HG03196 (cell line): ENCODE measurements around the gene LDLRAD4.

Source experiments
- ATAC-seq: cut with Tn5 transposase; IDR thresholded peaks from one replicate; pipeline ENCODE4 v1.9.1; 2021; ENCODE audit not compliant: unreplicated experiment

LDLRAD4 gene

DNA sequence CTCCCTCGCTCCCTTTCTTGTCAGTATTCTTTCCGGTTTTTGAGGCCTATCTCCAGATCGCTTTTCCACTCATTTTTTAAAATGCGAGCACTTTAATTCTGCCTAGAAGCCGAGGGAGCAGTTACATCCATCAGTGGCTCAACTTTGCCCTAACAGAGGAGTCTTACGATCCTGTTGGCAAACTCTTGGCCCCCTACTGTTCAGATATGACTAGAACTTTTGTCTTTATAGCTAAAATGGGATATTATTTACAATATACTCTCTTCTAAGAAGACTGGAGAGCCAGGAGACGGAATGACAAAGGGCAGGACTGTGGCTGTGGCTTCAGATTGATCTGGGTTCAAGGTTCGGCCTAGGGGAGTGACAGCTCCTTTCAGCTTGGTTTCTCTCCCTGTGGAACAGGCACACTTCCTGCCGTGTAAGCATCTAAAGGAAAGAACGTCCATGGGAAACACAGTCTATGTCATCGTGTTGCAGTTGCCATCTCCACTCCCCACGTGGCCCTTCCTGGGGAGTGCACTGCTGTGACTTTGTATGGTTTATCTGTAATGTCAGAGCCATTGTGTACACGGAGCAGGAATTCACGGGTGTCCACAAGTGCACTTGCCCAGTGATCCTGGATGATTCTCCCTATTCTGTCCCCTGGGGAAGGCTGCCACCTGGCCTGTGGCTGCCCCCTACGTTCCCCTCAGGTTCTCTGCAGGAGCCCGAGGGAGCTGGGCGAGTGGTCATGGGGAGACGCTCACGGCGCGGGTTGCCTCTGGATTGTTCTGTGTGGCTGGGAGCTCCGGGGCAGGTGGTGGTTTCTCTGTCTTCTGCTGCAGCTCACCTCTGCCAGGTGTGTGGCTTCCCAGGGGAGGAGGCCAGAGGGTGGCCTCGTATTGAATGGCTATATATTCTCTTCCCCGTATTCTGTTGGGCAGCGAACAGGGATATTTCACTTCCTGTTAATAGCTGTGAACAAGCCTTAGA lies 222.0 kb downstream of the LDLRAD4 start:
- ATAC-seq, result no peak

DNA sequence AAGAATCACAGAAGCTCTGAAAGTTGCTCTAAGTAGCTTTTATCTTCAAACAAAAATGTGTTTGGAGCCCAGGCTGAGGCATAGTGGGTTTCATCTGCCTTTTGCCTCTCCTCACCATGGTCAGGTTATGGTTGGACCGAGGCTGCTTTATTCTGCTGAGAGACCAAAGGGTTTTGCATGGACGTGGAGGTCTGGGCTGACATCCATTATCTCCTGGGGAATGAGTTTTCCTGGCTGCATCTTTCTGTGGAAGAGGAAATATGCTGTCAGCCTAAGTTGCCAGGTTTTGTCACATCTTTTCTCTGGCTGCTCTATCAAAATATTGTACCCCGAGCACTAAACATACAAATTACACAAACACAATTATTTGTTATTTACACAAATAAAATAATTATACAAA lies 223.2 kb downstream of the LDLRAD4 start:
- no peak for ATAC-seq

DNA sequence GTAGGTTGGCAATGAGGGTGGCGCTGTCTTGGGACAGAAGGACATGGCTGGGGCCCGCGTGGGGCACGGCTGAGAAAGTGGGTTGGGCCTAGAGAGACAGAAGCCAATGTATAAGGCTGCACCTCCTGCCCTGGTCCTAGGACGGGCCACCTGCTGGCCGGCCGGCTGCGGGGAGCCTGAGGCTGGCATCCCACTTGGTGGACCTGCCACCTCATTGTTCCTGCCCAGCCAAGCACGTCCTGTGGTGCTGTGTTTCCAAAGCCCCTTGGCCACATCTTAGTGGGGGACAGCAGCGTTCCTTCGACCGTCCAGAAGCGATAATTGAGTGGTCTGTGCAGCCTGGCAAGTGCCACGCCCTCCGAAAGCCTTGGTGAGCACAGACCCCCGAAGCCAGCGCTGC lies 223.9 kb downstream of the LDLRAD4 start:
- ATAC-seq, result no peak

DNA sequence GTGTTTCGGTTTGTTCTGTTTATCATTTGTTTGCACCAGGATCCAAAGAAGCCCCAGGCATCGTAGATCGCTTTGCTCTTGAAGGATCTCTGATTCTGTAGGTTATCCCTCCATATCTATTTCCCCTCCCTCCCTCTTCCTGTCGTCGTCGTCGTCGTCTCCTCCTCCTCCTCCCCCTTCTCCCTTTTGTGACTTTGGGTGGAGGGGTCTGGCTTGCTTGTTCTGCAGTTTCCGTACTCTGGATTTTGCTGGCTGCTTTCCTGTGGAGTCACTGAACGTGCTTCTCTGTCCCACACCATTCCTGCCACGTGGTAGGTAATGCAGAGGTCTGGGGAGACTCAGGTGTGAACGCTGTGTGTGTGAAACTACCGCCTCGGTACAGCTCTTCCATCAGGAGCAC lies 225.0 kb downstream of the LDLRAD4 start:
- no peak for ATAC-seq

DNA sequence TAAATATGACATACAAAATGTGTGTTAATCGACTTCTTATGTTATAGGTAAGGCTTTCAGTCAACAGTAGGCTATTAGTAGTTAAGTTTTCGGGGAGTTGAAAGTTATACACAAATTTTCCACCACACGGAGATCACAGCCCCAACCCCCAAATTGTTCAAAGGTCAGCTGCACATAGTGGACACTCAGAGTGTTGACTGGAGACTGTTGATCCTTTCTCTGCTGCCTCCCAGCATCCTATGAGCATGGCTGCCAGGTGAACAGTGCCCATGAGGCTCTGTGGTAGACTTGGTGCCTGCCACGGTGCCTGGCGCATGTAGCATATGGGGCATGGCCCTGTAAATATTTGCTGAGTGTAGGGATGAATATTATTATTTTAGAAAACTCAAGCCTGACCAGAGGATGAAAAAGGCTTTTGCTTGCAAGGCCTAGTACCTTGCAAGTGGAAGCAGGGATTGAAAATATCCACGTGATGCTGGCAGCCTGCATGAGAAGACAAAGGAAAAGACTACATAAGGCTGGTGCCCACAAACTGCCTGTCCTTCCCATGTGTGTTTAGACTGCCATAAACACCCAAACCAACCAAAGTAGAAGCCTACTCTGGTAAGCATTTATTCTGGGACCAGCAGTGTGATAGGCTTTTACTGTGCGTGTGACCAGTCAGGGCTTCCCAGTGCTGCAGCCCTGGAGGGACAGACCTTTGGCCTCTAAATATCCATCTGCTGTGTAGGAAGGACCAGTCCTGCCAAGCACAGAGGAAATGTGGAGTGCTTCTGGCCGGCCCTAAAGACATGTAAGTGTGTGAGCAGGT lies 226.1 kb downstream of the LDLRAD4 start:
- ATAC-seq, result no peak

DNA sequence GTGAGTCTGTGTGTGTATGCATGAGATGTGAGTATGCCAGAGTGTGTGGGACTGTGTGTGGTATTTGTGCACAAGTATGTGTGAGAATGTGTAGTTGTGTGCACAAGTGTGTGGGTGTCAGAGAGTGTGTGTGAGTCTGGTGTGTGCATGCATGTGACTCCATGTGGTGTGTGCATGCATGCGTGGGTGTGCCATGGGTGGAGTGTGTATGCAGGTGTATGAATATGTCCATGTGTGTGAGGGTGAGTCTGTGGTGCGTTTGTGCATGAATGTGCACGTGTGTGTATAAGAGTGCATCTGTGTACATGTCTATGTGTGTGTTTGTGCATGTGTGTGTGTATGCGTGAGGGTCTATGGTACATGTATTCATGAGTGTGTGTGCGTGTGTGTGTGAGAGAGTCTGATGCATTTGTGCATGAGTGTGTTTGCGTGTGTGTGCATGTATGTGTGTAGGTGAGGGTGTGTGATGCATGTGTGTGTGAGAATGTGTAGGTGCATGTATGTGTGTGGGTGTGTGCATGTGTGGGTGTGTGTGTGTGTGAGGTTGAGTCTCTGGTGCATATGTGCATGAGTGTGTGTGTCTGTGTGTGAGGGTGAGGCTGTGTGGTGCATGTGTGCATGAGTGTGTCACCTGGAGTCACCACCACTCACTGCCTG lies 226.8 kb downstream of the LDLRAD4 start:
- ATAC-seq, result no peak

DNA sequence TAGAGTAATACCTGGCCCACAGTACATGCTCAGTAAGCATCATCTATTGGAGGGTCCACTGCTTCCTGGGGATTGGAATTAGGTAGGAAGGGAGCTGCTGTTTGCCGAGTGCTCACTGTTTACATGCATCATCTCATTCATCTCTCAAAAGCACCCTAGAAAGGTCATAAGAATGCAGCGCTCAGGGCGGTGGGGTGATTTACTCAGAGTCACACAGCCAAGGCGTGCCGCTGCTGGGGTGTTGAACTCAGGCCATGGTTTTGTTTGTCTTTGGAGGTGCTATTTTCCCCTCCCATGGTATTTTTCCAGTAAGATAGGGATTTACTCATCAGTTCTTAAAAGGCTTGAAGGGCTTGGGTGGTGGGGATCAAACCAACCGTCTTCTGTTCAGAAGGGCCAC lies 227.5 kb downstream of the LDLRAD4 start:
- ATAC-seq, result no peak

DNA sequence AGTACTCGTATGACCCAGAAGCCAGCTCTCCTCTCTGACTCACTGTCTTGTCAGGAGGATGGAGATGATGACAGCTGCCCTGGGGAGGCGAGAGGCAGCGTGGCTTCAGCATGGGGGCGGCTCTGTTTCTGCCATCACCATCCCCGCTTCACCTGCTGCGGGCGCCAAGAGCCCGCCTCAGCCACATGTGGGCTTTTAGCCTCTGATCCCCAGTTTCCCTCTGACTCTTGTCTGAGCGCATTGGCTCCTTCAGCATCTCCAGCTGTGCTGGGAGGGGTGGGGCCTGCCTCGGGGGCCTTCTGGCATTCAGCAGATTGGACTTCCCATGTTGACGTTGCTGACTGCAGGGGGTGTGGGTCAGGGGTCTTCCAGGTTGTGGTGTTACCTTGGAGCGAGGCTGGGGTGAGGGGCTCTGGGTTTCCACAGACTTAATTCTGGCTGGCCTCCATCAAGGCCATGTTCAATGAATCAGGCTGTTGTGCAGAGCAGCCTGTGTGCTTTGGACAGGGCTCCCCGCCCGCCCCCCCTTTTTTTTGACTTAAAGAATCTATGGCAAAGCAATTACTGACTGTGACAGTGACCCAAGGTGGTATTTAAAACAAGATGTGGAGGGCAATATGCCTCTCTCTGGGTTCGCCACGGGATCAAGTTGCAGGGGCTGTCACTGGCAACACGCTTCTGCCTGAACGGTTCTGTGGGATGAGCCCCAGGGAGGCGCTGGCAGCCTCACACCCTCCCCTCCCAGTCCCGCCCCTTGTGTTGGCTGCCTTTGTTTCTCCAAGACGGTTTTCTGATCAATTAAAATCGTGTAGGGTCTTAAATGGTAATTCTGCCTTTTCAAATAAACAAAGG lies 228.3 kb downstream of the LDLRAD4 start:
- no peak for ATAC-seq

DNA sequence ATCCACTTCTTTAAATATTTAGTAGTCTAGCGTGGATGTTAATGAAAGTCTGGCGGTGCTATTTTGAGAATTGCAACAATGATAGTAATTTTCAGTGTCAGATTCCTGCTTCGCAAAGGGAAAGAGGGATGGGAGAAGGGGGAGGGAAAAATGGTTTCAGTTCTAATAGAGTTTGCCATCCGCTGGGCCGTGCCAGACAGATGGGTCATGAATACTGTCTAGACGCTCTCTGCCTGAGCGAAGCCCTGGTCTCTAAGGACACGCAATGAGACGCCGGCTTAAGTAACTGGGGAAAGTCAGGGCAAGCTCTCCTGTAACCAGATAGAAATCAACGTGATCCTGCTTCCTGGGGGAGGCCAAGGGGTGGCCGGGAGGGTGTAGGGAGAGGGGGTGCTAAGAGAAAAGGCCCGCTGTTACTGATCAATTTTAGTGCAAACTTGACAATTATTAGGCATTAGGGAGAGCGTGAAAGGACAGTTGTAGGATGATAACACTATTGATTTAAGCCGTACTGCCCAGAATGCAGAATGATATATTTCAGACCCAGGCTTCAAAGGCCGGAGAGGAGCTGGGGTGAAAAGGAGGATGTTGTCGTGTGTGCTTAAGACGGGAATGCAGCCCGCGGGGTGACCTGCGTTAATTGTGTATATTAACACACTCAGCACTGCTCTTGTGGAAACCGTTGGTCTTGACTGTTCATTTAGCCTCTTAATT lies 229.2 kb downstream of the LDLRAD4 start:
- no peak for ATAC-seq

DNA sequence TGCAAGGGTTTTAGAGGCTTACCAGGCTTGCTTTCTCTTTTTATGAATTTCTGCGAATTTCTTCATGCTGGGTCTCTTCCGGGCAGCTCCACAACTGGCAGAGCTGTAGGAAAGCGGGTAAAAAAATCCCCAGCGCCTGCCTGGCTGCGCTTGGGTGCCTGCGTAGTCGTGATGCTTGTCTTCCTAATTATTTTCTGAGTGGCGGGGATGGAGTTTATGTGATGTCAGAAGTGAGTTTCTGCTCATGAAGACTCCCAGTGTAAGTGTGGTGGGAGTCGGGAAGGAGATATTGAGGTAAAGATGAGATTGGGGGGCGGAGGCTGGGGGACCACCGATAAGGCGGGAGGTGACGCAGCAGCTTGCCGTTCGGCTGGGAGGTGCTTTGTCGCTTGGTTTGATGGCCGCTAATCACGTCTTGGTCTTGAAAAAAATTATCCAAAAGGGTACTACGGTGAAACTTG lies 229.8 kb downstream of the LDLRAD4 start:
- ATAC-seq, result no peak

DNA sequence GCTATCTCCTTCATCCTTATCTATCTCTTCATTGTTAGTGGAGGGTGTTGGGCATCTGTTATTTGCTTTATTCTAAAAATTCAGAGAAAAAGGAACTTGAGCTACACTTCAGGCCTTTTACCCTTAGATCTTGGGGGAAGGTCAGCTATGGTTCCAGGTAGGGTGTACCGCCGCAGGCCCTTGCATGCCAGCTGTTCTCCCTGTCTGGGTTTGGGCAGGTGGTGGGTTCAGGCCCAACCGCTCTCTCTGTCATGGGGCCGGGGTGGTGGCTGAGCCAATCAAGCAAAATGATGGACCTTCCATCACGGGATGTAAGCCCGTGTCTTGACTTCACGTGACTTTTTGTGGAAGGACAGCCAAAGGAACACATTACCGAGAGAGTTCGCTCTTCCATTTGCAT lies 231.1 kb downstream of the LDLRAD4 start:
- no peak for ATAC-seq

DNA sequence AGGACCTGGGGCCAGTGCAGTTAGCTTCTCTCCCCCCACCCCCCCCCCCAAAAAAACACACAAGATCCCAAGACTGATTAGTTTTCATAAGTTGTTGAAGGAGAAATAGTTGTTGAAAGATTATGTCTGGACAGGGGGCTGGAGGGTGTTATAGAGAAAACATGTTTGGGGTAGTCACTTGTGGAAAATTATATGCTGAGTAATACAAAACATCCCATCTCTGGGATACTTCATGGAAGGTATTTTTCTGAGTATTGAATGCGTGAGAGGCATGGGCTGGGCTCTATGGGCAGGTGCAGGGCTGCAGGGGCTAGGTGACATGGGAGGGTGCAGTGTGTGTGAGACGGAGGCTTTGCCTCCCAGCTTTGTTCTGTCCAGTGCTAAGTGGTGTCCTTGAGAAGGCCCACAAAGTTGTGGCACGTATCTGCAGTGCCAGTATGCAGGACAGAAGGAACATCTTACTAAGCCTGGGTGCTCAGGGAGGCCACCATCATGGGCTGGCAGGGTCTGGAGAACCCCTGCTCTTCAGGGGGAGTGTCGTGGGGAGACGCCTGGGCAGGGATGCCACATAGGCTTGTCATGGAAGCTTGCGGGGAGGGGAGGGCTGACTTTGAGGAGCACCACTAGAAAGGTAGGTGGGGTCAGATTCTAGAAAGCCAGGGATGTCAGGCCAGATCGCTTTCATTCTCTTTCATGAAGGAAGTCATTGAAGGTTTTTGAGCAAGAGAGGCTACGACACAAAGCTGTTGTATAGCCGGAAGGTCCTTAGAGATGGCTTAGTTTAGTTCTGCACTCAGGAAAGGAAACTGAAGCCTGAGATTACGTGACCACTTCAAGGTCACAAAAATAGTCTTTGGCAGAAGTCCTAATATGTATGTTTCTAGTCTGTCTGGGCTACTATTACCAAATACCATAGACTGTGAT lies 232.0 kb downstream of the LDLRAD4 start:
- no peak for ATAC-seq

DNA sequence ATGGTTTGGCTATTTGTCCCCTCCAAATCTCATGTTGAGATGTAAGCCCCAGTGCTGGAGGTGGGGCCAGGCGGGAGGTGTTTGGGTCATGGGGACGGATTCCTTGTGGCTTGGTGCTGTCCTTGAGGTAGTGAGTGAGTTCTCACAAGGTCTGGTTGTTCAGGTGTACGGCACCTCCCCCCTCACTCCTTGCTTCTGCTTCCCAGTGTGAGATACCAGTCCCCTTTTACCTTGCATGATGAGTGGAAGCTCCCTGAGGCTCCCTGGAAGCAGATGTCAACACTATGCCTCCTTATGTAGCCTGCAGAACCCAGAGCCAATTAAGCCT lies 232.6 kb downstream of the LDLRAD4 start:
- no peak for ATAC-seq

DNA sequence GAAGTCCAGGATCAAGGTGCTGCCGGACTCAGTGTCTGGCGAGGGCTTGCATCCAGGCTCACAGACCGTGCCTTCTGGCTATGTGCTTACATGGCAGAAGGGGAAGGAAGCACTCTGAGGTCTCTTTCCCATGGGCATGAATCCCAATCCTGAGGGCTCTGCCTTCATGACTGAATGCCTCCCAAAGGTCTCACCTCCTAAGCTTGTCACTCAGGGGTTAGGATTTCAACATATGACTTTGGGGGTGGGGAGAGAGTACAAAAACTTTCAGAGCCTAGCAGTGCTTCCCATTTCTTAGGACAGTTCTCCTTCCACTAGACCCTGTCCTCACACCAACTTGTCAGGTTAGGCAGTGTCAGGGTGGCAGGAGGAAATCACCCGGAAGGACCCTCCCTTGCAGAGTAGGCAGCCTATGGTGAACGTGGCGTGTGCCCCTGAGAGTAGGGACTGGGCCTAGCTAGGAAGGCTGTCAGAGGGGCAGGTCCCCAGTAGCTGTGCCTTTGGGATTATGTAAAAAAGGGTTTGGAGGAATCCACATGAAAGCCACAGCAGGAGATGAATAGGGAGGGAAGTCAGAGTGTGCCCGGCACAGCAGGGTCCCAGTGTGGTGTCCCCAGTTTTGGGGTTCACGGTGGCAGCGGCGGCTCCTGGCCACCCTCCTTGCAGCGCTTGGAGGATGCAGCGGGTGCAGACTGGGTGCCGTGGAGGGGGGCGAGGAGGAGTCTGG lies 233.3 kb downstream of the LDLRAD4 start:
- no peak for ATAC-seq

DNA sequence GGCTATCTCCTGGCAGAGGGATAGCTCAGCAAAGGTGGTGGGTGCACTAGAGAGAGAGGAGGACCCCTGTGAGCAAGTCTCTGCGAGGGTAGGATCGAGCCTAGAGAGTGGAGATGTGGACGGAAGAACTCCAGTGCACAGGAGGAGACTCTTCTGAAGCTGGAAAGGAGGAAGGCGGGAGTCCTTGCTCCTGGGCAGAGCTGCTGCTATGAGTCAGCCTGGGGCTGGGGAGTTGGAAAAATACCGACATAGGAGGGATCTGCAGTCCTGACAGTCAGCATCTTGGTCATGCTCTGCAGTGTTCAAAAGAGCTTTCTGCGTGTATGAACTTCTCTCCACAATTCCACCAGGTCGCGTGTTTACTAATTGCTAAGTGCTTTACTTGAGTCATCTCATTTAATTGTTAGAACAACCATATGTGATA lies 233.8 kb downstream of the LDLRAD4 start:
- ATAC-seq, result no peak

DNA sequence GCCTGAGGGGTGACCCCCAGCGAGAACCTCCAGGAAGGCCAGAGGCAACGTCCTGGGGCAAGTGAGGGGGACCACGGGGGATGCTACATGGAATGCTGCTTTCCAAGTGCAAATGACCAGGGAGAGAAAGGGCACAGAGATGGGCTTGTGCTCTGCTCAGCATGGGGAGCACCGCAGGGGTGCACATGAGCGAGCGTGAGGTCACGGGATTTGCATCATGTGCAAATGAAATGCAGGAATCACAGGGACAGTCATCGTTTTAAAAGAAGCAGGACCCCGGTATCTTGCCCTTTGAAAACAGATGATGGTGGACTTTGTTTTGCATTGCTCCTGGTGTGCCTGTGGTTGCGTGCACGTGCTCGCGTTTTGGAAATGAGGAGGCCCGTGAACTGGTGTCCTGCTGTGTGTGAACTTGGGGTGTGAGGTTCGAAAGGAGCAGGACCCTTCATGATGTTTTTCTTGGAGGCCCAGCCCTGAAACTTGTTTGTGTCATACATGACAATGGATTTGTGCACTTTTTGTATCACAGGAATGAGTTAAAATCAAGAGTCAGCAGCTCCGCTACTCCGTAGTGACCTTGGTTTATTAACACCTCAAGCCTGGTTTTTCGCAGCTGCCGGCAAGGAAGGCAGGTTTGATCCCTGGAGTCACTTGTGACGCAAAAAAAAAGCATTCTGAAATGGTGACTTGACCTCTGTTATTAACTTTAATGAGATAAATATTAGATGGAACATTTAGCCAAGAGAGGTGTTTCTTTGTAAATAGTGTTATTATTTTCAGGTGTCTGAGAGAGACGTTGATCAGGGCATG lies 234.5 kb downstream of the LDLRAD4 start:
- ATAC-seq, result no peak

DNA sequence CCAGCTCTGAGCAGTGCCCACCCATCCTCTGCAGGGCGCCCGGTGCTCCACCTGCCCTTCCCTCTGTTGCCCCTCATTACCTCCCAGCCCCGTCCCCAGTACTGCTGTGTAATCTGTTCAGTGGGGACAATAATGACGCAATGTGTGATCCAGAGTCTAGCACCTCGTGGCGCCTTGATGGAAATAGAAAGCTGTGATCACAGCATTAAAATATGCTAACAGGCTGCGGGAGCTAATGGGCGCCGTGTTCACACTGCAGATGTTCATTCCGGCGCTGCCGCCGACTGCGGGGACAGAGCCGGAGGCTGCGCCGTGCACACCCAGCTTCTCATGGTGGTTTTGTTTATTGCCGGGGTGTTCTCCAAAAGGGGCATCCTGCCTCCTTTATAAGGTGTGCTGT lies 235.2 kb downstream of the LDLRAD4 start:
- no peak for ATAC-seq
